HG03565 (cell line): ENCODE results near the gene ANKRD31.

Experiments
- ATAC-seq: cut with Tn5 transposase; IDR thresholded peaks from one replicate; pipeline ENCODE4 v1.9.1; 2021; ENCODE audit warnings: mild to moderate bottlenecking, moderate library complexity; ENCODE audit not compliant: unreplicated experiment

ANKRD31 gene

DNA sequence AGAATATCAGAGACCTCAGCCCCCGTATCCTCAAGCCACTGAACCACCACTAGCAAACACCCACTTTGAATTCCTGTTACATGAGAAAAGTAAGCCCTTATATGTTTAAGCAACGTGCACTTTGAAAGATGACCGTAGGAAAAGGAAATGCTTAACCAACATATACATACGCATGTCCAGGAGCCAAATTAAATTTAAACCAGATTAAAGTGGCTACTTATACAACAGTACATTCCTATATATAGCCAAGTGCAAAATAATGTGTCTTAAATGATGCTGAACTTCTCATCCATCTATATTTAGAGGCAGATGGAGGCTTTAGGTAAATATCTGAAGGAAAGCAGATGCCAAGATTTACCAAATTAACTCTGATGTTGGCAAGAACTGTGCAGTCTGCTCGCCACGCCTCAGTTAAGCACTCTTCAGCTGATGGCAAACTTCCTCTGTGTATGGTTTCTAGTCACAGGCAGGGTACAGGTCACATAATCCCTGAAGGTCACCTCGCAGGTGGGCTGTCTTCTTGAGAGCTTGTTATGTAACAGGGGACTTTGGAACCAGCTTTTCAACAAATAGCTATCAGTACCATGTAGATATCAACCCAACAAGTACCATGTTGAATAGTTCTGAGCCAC is 192.9 kb downstream of the ANKRD31 start:
- ATAC-seq = no peak

DNA sequence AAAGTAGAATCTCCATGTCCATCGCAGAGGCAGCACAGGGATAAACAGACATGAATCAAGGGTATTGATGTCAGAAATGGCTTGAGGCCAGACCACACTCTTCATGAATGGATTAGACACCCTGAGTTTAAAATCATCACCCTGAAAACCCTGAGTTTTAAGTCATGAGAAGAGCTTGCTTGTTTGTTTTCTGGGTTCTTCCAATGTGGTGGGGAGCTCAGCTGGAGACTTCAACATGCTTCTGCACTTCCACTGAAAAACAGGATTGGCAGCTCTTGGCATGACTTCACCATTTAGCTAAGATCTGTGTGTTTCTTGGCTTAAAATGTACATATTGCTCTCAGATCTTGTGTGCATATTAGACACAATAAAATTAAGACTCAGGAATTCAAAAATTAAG is 194.2 kb downstream of the ANKRD31 start:
- ATAC-seq = no peak

DNA sequence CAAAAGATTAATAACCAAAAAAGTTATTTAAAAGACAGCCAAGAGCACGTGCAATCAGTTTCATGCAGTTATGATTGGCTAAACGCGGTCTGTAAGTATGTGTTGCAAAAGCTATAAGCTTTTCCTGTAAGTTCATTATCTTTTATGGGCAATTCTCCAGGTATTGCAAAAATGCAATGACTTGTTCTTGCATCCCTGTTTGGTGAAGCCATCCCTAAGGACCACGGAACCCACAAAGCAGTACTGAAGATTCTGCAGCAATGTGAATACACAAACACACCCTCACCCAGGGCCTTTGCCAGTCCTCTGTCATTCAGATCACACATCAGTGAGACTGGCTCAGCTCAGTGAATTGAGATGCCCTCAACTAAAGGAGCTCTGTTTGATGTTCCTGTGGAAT is 195.7 kb downstream of the ANKRD31 start:
- ATAC-seq = no peak

DNA sequence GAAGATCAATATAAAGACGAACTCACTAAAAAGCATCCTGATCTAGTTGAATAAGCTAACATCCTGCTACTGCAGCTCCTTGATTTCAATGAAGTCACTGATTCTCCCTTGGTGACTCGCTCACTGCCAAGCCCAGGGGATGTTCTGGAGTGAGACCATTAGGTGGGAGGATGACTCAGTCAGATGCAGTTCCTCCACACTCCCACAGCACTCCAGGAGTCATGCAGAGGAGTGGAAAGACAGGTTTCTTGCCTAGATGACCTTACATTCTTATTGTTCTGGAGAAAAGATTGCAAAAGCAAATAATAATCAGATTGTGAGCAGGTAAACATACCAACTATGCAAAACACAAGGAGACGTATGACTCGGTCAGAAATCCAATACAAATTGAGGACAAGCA is 199.6 kb downstream of the ANKRD31 start:
- ATAC-seq = no peak

DNA sequence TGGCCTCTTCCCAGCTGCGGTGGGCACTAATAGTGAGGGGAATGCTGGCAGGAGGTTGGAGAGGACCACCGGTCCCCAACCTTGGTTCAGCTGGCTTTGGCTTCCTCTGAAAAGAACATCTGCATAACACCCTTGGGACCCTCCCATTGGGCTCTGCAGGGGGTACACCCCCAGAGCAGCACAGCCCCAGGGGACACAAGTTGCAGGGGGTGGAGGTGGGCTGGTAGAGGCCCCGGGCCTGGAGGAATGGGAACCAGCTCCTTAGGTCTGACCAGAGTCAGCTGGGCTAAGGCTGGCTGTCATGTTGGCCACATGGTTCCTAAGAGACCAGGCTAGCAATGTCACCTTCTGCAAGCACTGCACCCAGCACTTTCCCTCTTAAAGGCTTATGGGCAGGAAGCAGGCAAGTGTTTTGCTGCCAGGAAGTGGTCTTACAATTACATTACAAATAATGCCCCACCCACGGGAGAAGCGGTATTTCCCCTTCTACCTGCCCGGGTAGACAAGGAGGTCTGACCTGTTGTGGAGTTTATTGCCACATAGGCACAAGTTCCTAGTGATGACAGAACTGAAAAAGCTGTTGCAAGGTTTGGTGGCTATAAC is 202.4 kb downstream of the ANKRD31 start:
- ATAC-seq = no peak

DNA sequence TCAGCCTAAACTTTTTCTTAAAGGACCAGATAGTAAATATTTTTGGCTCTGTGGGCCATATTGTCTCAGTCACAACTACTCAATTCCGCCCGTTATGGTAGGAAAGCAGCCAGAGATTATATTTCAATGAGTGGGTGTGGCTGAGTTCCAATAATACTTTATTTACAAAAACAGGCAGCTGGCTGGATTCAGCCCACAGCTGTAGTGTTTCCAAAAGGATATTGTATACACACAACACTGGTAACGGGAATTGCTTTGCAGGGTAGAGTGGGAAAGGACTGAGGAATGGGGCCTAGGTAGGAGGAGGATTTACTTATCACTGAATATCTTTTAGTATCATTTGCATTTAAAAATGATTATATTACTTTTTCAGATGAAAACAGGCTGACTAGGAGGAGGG is 205.3 kb downstream of the ANKRD31 start:
- no peak for ATAC-seq

DNA sequence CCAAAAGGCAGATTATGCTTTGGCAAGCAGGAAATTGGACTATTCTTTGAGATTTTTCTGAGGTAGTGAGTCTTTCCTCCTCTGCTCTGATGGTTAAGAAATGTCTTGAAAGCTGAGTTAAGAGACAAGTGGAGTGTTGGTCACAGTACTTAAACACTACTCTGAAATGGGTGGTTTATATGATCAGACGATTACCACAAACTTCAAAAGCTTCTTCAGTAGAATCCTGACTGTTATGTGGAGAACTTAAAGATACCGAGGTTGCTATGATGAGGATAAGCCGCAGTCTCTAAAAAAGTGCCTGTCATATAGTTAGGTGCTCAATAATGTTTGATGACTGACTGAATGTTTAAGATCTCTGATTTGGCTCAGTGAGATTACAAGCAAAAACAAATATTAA is 208.6 kb downstream of the ANKRD31 start:
- ATAC-seq = no peak

DNA sequence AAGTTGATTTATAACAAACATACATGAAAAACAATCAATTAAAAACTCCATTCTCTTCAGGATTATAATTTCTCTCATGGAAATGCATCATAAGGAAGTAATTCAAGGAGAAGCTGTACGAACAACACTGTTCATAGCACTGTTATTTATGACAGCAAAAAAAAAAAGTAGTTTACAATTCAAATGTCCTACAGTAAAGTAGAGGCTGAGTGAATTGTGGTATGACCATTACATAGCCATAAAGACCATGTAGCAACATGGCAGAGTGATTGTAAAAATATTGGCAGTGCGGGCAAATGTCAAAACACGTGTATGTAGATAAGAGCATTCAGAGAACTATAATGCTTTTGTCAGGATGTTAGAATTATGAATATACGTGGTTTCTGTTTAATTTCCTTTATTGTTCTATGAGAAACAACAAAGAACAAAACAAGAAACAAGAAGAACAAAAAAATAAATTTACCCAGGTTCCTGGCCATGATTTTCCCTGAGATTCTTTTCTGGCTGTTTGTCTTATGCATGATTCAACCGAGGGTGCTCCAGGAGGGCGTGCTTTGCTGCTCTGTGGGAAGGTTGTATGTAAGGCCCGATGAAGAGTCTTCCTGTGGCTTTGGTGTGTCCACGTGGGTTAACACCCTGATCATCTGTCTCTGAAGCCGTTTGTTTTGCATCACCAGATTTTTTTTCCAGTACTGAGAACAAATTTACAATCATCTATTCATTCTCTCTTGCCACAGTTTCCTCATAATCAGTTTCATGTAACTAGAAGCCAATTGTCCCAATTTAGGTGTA is 213.1 kb downstream of the ANKRD31 start:
- ATAC-seq = no peak

DNA sequence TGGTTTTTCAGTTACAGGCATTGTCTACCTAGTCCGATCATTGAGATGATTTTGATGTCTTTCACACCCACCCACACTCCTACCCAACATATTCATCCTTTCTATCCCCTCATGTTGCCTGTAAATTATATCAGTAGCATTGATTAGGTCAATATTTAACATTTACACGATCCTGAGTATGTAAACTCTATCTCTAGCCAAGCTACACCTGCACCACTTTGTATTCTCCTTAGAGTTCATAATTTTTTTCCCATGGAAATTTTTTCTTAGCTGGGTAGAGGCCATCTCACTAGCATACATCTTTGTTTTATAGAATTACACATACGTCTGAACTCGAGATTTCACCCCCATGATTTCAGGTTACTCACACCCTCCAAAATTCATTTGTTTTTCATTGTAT is 214.9 kb downstream of the ANKRD31 start:
- no peak for ATAC-seq

DNA sequence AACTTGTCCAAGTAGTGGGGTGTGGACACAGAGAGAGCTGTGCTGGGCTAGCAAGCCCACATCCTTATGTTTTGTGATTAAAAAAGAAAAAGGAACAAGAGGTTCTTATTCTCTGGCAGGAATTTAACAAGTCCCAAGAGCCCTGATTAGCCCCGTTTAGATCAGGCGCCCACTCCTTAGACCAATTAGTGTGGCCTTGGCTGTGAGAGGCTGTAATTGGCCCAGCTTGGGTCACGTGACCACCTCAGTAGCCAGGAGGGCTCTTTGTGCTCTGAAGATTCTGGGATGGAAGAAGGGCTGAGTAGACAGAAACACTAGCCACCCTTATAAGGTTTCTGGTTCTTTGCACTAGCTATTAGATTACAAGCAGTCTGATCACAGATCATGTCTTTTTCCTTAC is 215.5 kb downstream of the ANKRD31 start:
- no peak for ATAC-seq

DNA sequence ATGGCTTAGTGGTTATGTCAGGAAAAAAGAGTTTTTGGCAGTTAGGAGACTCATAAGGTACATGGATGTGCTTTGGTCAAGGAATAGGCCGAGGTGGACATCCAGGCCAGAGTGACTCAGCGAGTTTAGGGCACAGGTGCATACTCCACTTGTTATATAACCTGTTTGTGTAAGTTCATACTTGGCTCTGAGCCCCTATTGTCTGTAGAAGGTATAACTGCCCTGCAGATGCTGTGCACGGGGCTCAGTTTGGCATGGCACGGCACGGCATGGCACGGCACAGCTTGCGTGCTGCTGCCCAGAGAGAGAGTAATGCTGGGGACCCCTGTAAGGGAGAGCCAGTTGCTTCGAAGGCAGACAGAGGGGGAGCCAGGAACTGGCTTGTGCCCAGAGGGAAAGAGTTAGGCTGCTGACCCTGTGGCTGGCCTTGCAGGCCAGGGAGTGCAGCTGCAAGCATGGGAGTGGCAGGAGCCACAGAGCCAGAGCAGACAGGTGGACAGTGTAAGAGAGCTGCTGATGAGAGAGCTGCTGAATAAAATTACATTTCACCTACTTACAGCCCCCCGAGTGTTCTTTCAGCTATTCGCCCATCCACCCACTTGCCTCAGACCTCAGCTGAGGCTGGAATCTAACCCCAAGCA is 216.5 kb downstream of the ANKRD31 start:
- ATAC-seq = no peak

DNA sequence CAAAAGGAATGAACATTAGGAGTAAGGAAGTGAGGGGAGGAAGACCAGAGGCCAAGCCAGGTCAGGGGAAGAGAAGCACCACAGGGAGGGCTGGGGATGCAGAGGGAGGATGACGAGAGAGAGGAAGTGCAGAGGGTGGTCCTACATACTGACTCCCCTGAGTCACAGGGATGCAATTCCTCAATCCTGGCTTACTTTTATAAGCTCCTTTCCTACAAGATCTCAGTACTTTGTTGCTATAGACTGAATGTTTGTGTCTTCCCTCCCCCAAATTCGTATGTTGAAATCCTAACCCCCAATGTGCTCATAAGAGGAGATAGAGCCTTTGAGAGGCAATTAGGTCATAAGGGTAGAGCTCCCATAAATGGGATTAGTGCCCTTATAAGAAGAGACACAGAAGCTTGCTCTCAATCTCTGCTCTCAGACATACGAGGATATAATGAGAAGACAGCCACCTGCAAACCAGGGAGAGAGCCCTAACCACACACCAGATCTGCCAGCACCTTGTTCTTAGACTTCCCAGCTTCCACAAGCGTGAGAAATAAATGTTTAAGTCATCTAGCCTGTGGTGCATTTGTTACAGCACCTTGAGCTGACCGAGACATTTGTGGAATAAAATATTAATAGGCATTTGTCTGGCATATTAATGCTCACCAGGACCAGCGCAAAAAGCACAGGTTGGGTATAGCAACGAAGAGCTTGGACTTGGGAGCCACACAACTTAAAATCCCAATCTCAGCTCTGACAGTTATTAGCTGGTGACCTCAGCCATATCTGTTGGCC is 217.7 kb downstream of the ANKRD31 start:
- no peak for ATAC-seq
